Activated CD8-positive, alpha-beta T cell treated with anti-CD3 and anti-CD28 coated beads for 36 hours (primary cell): ENCODE results near the gene FAM171A2. TPM values are rescaled to one million over a fixed set of nuclear protein-coding genes. Genes with fewer than 3 reads are reported as not detected.

Experiments
- ATAC-seq: fragments of 200-7000 bp; cut with Tn5 transposase; one replicate; pipeline ENCODE4 v1.10.0; 2021; ENCODE audit warnings: mild to moderate bottlenecking, moderate library complexity
- CTCF ChIA-PET: fragments of 350-600 bp; sonication (Branson Sonifier 250); formaldehyde crosslinking; loops from one replicate; lab custom pipeline; 2021; ENCODE audit warnings: antibody characterized with exemption; lab: Charles Lee
- POLR2A ChIA-PET: fragments of 350-600 bp; sonication (Branson Sonifier 250); formaldehyde crosslinking; loops from one replicate; lab custom pipeline; 2021; ENCODE audit warnings: antibody characterized with exemption; lab: Charles Lee
- DNase-seq: peaks from one replicate; pipeline ENCODE4 v3.0.0-alpha.2; 2020
- H3K27ac Mint-ChIP-seq: one replicate; pipeline ENCODE4 v1.8.0; 2021; ENCODE audit warnings: mild to moderate bottlenecking, mixed read lengths
- H3K27me3 Mint-ChIP-seq: one replicate; pipeline ENCODE4 v1.8.0; 2021; ENCODE audit warnings: mixed read lengths
- H3K36me3 Mint-ChIP-seq: one replicate; pipeline ENCODE4 v1.8.0; 2021; ENCODE audit warnings: low read depth, mixed read lengths
- H3K4me1 Mint-ChIP-seq: one replicate; pipeline ENCODE4 v1.8.0; 2021; ENCODE audit warnings: low read depth, mixed read lengths
- H3K4me3 Mint-ChIP-seq: one replicate; pipeline ENCODE4 v1.8.0; 2021; ENCODE audit warnings: mild to moderate bottlenecking, moderate library complexity, mixed read lengths
- H3K9me3 Mint-ChIP-seq: one replicate; pipeline ENCODE4 v1.8.0; 2021; ENCODE audit warnings: mixed read lengths
- CTCF ChIP-seq: fragments of 200-600 bp; IDR thresholded peaks from one replicate; pipeline ENCODE4 v1.8.0; 2022; ENCODE audit warnings: antibody characterized with exemption, mild to moderate bottlenecking
- intact Hi-C: fragments of 100-400 bp; cut with micrococcal nuclease; formaldehyde crosslinking; loops from one replicate; pipeline ENCODE4 v1.10.0; 2022
- total RNA-seq, 2 experiments: library from RNA; stranded (reverse); gene quantifications; one replicate each; pipeline ENCODE4 v1.2.3, GENCODE V29; 2021

Gene FAM171A2
- total RNA-seq, 2 experiments from 2014 or later: 0.43 to 0.78 TPM

DNA sequence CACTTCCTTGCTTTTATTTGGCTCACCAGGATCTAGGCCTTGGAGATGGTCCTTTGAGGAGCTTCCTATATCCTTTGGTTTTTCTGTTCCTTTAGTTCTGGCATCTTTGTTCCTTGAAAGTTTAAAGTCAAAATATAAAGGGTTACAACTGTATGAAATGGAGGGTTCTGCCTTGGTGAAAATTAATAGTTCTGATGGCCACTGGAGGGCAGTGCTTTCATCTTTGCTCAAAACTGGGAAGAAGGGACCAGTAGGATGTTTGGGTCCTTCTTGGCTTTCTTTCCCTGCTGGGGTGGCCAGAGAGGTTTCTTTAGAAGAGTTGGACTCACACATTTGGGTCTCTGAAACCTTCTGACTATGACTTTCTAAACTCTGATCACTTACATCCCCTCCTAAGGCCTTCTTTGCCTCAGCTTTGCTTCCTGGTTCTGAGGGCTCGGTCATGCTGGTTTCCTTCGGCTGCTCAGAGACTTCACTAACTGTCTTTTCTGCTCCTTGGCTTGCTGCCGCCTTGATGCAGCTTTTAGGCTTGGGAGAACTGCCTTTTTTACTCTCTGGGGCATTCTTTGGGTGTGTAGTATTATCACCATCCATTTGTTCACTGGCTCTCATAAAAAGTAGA lies 36.7 kb upstream of the FAM171A2 start:
- H3K27me3 Mint-ChIP-seq: no peaks in the 10 kb centered on the region
- H3K27ac Mint-ChIP-seq: no peak overlapping the region
- ChIA-PET POLR2A (no interaction called here), CTCF (interaction anchor here (0.6 to 2.7 kb wide), 8 partner anchors 16 to 123 kb away, joined by 3 to 7 read pairs (median 4); no protein-coding TSS in a partner anchor)
- intact Hi-C loops: no loop called here
- TF ChIP-seq CTCF: peak; percentile 33
- ATAC-seq (no peak), DNase-seq (no peak)
- H3K4me1 Mint-ChIP-seq: peaks cover 4% of the 10 kb centered on the region
- H3K36me3 Mint-ChIP-seq: peaks cover 30% of the 10 kb centered on the region
- no peaks in the 10 kb centered on the region for H3K9me3 Mint-ChIP-seq
- no peak overlapping the region for H3K4me3 Mint-ChIP-seq

GRCh38 chr17:44398692-44399691 lies 35.3 kb upstream of the FAM171A2 start:
- intact Hi-C loops: no loop called here
- ATAC-seq: no peak
- CTCF ChIA-PET: interaction anchor here (0.8 to 1.1 kb wide), 3 partner anchors 11 to 66 kb away, joined by 3 to 4 read pairs (median 4); no protein-coding TSS in a partner anchor
- H3K27me3 Mint-ChIP-seq: no peaks in the 10 kb centered on the region
- peaks cover 28% of the 10 kb centered on the region for H3K36me3 Mint-ChIP-seq
- no peak overlapping the region for H3K27ac Mint-ChIP-seq
- peaks cover 6% of the 10 kb centered on the region for H3K4me1 Mint-ChIP-seq
- DNase-seq: no peak
- POLR2A ChIA-PET: no interaction called here
- H3K4me3 Mint-ChIP-seq: no peak overlapping the region
- no peak for TF ChIP-seq CTCF
- no peaks in the 10 kb centered on the region for H3K9me3 Mint-ChIP-seq

DNA sequence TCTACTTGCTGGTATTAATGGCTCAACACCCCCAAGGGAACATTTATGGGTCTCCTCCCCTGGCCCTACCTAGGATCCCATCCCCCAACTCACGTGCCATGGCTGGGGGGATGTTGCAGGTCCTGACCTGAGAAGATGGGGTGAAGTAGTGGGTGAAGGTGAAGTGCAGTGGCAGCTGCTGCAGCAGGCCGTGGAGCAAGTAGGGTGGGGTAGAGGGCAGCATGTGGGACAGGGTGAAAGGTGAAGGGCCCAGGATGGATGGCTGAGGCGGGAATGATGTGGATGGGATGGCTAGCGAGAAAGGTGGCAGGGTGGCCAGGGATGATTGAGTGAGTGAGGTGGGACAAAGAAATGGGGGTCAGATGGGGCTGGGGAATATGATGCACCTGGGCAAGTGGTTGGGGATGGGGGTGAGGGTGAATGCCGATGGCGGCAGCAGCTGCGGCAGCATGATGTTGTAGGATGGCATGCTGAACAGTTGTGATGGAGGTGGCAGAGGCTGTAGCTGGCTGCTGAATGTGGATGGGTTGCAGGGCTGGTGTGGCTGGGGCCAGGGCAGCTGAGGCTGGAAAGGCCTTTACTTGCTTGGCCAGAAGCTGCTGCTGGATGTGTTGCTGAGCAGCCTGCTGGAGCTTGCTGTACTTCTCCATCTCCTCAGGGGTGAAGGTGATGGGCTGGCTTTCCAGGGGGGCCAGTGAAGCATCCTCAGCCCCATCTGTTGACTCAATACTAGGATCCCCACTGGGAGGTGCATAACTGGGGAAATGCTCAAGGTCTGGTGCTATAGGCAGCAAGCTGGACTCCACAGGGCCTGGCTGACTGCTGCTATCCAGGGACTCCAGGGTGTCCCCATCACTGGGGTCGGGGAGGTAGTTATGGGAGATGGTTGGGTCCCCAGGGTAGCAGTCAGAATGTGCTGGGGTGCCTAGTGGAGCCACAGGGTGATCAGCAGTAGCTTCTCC lies 34.1 kb upstream of the FAM171A2 start:
- POLR2A ChIA-PET: no interaction called here
- peaks cover 11% of the 10 kb centered on the region for H3K4me1 Mint-ChIP-seq
- no peak for ATAC-seq
- CTCF ChIA-PET: interaction anchor here (1.0 to 1.6 kb wide), 4 partner anchors 12 to 126 kb away, joined by 4 to 5 read pairs (median 4); partner anchors contain the start of gene FAM171A2
- H3K27ac Mint-ChIP-seq: no peak overlapping the region
- H3K9me3 Mint-ChIP-seq: no peaks in the 10 kb centered on the region
- intact Hi-C loops: no loop called here
- H3K36me3 Mint-ChIP-seq: peaks cover 28% of the 10 kb centered on the region
- no peak for DNase-seq
- no peak overlapping the region for H3K4me3 Mint-ChIP-seq
- H3K27me3 Mint-ChIP-seq: no peaks in the 10 kb centered on the region
- no peak for TF ChIP-seq CTCF

DNA sequence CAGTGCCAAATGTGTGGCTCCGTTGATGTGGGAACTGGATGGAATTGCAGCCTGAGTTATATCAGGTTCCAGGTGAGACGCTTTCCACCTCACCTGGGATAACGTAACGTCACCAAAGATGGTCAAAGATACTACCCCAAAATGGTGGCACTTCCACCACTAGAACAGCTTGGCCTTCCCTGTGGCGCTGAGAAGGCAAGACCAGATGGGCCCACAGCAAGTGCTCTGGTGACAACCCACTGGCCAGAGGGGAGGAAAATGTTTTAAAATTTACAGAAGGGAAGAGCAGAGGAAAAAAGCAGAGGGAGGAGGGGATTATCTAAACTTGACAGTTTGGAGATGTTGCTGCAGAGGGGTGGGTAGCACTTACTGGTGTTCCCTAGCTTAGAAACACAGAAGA lies 33.3 kb upstream of the FAM171A2 start:
- DNase-seq: no peak
- CTCF ChIA-PET: interaction anchor here (0.6 to 1.6 kb wide), 5 partner anchors 13 to 127 kb away, joined by 3 to 5 read pairs (median 4); partner anchors contain the start of gene FAM171A2
- H3K27ac Mint-ChIP-seq: no peak overlapping the region

More for the DNA sequence above, 33.3 kb upstream of the FAM171A2 start:
- Mint-ChIP-seq H3K4me1 (peaks cover 8% of the 10 kb centered on the region), H3K36me3 (peaks cover 26% of the 10 kb centered on the region), H3K9me3 (no peaks in the 10 kb centered on the region), H3K4me3 (no peak overlapping the region), H3K27me3 (no peaks in the 10 kb centered on the region)
- no peak for TF ChIP-seq CTCF
- POLR2A ChIA-PET: no interaction called here
- intact Hi-C loops: no loop called here
- ATAC-seq: no peak
